Sigmoid colon (tissue), 7 donors: ENCODE results near the gene TMCC2. TPM values are rescaled to one million over a fixed set of nuclear protein-coding genes. Genes with fewer than 3 reads are reported as not detected.

Experiments used
- DNase-seq: peaks from one replicate; pipeline ENCODE4 v3.0.0-alpha.2; 2019
- H3K27ac ChIP-seq, 4 donors: fragments of 200-600 bp; sonication (generic); one replicate each; pipeline ENCODE4 v1.5.1; 2016 to 2019; ENCODE audit warnings: mild to moderate bottlenecking in 1 of 4
- H3K27me3 ChIP-seq, 3 donors: fragments of 200-600 bp; sonication (generic); one replicate each; pipeline ENCODE4 v1.5.1; 2019; ENCODE audit warnings: mild to moderate bottlenecking in 1 of 3
- H3K36me3 ChIP-seq, 4 donors: fragments of 200-600 bp; sonication (generic); one replicate each; pipeline ENCODE4 v1.5.1; 2016 to 2019
- H3K4me1 ChIP-seq, 4 donors: fragments of 200-600 bp; sonication (generic); one replicate each; pipeline ENCODE4 v1.5.1; 2017 to 2019
- H3K4me3 ChIP-seq, 4 donors: fragments of 200-600 bp; sonication (generic); one replicate each; pipeline ENCODE4 v1.5.1; 2017 to 2019; ENCODE audit warnings: mild to moderate bottlenecking in 2 of 4, moderate library complexity in 1 of 4
- H3K9me3 ChIP-seq, 4 donors: fragments of 200-600 bp in 3 of 4; sonication (generic) in 3 of 4; one replicate each; pipeline versions ENCODE4 v1.5.1 to v1.6.1; 2013 to 2019
- CTCF ChIP-seq, 4 experiments: fragments of 450-650 bp in 3 of 4; fragments of 200-600 bp in 1 of 4; IDR thresholded peaks; one replicate each; pipeline ENCODE4 v1.5.1; 2016 to 2019; ENCODE audit warnings: antibody characterized with exemption in 4 of 4, mild to moderate bottlenecking in 3 of 4, moderate library complexity in 2 of 4
- EP300 ChIP-seq, 4 donors: sonication (generic); formaldehyde crosslinking; IDR thresholded peaks; one replicate each; pipeline ENCODE4 v1.6.1; 2017; ENCODE audit warnings: antibody characterized with exemption in 4 of 4
- POLR2A ChIP-seq, 2 donors: fragments of 450-650 bp; IDR thresholded peaks; one replicate each; pipeline ENCODE4 v1.6.1; 2016; ENCODE audit warnings: antibody characterized with exemption in 2 of 2, mild to moderate bottlenecking in 2 of 2, moderate library complexity in 2 of 2
- POLR2AphosphoS5 ChIP-seq, 4 donors: sonication (generic); formaldehyde crosslinking; IDR thresholded peaks; one replicate each; pipeline ENCODE4 v1.6.1; 2017; ENCODE audit warnings: antibody characterized with exemption in 4 of 4
- WGBS, 2 donors: extraction: QIAGEN DNeasy Blood & Tissue Kit; methylation state at CpG; one replicate each; pipeline ENCODE4 v1.1.7; 2013; 5-methylcytosine and 5-hydroxymethylcytosine counted together
- intact Hi-C: fragments of 100-400 bp; cut with DNase I; formaldehyde crosslinking; loops from one replicate; pipeline ENCODE4 v1.15.1; 2023
- polyA plus RNA-seq, 3 donors: library from polyadenylated mRNA; stranded (reverse); fragments of 200-250 nt; gene quantifications; one replicate each; pipeline ENCODE4 v1.2.3, GENCODE V29; 2013
- total RNA-seq, 4 donors: library from RNA; depleted of rRNA; stranded (reverse); fragments of >200 nt; gene quantifications; one replicate each; pipeline ENCODE4 v1.1.0, GENCODE V29; 2016
- donor health status: healthy with polysubstance abuse.
- donor health status: Bipolar disorder and iron deficiency.
- donor health status: healthy.

Gene TMCC2
- total and polyA plus RNA-seq, 7 donors: 1.1 to 6.4 (median 5.2) TPM; not detected in 2

- DNase-seq: no peak
- intact Hi-C loops: no loop called here
- peaks cover 0 to 19% (median 13%) of the 10 kb centered on the region in 4 donors for H3K4me1 ChIP-seq
- no peak overlapping the region for H3K4me3 ChIP-seq
- peaks cover 0 to 7% (median 2%) of the 10 kb centered on the region in 4 donors for H3K36me3 ChIP-seq
- WGBS, 2 donors: 50 to 72% methylated on average over 12 of the region's 12 CpGs
- TF ChIP-seq EP300 (IDR thresholded peaks at IDR 0.05): no peak
- no peak for TF ChIP-seq POLR2AphosphoS5 (IDR thresholded peaks at IDR 0.05)
- TF ChIP-seq POLR2A (IDR thresholded peaks at IDR 0.05): no peak
- no peak for TF ChIP-seq CTCF (IDR thresholded peaks at IDR 0.05)
- no peak overlapping the region for H3K27ac ChIP-seq
- no peaks in the 10 kb centered on the region for H3K9me3 ChIP-seq
- H3K27me3 ChIP-seq: no peaks in the 10 kb centered on the region
Observed at GRCh38 chr1:205237526-205238484, 10.1 kb downstream of the TMCC2 start.

GRCh38 chr1:205239078-205239477 is 11.3 kb downstream of the TMCC2 start:
- H3K4me3 ChIP-seq: no peak overlapping the region
- no peak overlapping the region for H3K27ac ChIP-seq
- WGBS, 2 donors: 70 to 83% methylated on average over 3 of the region's 3 CpGs
- intact Hi-C loops: no loop called here
- DNase-seq: no peak
- H3K4me1 ChIP-seq: peaks cover 0 to 19% (median 13%) of the 10 kb centered on the region in 4 donors
- H3K9me3 ChIP-seq: no peaks in the 10 kb centered on the region
- no peaks in the 10 kb centered on the region for H3K27me3 ChIP-seq
- no peak for TF ChIP-seq POLR2AphosphoS5 (IDR thresholded peaks at IDR 0.05)
- no peak for TF ChIP-seq POLR2A (IDR thresholded peaks at IDR 0.05)
- no peak for TF ChIP-seq EP300 (IDR thresholded peaks at IDR 0.05)
- H3K36me3 ChIP-seq: peaks cover 0 to 7% (median 2%) of the 10 kb centered on the region in 4 donors

GRCh38 chr1:205240118-205240517 is 12.4 kb downstream of the TMCC2 start:
- TF ChIP-seq POLR2A (IDR thresholded peaks at IDR 0.05): no peak
- TF ChIP-seq POLR2AphosphoS5 (IDR thresholded peaks at IDR 0.05): no peak
- no peak for TF ChIP-seq CTCF (IDR thresholded peaks at IDR 0.05)
- no peak for DNase-seq
- 81 to 87% methylated on average over 6 of the region's 6 CpGs for WGBS, 2 donors
- Histone ChIP-seq H3K27me3 (no peaks in the 10 kb centered on the region), H3K36me3 (peaks cover 0 to 7% (median 2%) of the 10 kb centered on the region in 4 donors), H3K4me1 (peaks cover 0 to 11% (median 8%) of the 10 kb centered on the region in 4 donors), H3K9me3 (no peaks in the 10 kb centered on the region), H3K27ac (no peak overlapping the region), H3K4me3 (no peak overlapping the region)
- intact Hi-C loops: no loop called here

DNA sequence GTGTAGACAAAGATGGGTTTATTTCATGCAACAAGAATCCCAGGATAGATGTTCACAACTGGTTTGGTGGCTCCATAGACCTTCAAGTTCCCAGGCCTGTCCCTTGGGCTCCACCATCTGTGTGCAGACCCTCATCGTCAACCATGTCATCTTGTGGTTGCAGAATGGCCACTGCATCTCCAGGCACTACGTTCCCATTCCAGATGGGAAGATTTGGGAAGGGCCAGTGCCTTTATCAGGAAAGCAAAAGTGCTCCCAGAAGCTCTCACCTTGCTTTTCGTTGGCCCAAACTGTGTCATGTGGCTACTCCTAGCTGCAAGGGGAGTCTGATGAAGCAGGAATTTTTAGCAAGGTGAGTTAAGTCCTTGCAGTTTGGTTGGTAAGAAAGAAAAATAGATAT is 12.8 kb downstream of the TMCC2 start:
- WGBS, 2 donors: 87% methylated on average over 3 of the region's 3 CpGs

More for the DNA sequence above, 12.8 kb downstream of the TMCC2 start:
- Histone ChIP-seq H3K36me3 (peaks cover 0 to 7% (median 2%) of the 10 kb centered on the region in 4 donors), H3K4me3 (no peak overlapping the region), H3K27ac (no peak overlapping the region), H3K4me1 (peaks cover 0 to 7% (median 4%) of the 10 kb centered on the region in 4 donors), H3K9me3 (no peaks in the 10 kb centered on the region), H3K27me3 (no peaks in the 10 kb centered on the region)
- TF ChIP-seq CTCF (IDR thresholded peaks at IDR 0.05): no peak
- no peak for TF ChIP-seq POLR2A (IDR thresholded peaks at IDR 0.05)
- TF ChIP-seq POLR2AphosphoS5 (IDR thresholded peaks at IDR 0.05): no peak
- TF ChIP-seq EP300 (IDR thresholded peaks at IDR 0.05): no peak
- DNase-seq: no peak
- intact Hi-C loops: no loop called here
